ENCODE results near the gene POU6F2.

The POU6F2 gene

DNA sequence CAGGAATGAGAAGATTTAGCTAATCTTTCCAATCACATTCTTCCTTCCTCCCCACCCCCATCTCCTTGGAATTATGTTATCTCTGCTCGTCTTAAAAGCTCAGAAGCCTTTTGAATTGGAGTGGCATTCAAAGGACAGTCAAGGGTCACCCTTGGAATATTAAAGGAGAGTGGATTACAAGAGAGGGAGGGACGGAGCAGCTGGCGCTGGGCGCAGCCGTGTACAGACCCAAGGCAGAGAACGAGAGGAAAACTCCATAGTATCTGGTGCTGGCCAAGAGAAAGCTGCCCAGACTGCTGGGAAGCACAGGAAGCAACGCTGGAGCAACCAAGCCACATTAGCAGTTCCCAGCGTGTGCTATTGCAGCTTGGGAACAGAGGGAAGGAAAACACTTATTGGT, 95.7 kb downstream of the POU6F2 start:
- no peak for DNase-seq

DNA sequence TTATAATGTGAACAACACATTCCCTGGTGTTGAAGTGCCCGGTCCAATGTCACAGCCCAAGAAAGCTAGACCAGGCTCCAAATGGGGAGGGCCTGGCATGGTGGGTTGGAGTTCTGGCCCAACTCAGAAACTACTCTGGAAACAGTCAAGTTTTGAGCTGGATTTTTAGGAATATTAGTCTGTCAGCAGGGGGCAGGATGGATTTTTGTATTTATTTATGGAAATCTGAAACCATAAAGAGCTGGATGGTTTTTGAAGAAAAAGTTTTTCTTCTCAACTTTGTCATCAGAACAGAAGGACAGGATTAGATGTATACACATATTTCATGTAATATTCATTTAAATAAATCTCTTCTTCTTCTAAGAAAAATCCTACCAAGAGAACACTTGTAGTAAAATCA, 97.5 kb downstream of the POU6F2 start:
- DNase-seq = no peak

DNA sequence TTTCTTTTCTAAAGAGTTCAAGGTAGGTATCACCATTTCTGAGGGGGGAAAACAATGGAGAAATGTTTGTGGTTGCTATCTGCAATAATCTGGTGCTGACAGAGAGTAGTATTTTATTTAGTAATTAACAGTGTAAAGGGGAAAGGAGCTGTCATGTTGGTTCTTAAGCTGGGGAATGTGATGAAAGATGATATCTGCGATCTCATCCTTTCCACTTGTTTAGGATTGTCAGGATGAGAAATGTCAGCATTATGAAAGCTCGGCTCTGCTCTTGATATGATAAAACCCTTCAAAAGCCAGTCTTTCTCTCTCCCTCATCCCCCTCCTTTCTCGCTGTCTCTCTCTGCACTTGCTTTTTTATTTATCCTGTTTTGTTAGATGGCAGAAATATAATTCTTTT, 106.1 kb downstream of the POU6F2 start:
- DNase-seq = no peak

DNA sequence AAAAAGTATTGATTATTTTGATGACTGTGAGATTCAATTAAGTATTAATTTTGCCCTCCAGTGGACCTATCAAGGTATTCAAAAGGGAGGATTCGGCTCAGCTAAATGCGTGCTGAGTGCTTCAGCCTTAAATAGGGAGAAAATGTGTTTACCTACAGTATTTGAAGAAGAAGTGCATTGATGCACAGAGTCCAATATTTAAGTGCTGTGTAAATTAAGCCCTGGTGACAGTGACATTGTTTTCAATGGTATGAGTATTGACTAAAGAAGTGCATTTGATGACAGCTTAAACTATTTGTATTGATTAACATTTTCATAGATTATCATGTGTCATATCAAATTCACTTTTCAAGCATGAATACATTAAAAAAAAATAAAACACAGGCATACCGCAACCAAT, 106.6 kb downstream of the POU6F2 start:
- DNase-seq = no peak

DNA sequence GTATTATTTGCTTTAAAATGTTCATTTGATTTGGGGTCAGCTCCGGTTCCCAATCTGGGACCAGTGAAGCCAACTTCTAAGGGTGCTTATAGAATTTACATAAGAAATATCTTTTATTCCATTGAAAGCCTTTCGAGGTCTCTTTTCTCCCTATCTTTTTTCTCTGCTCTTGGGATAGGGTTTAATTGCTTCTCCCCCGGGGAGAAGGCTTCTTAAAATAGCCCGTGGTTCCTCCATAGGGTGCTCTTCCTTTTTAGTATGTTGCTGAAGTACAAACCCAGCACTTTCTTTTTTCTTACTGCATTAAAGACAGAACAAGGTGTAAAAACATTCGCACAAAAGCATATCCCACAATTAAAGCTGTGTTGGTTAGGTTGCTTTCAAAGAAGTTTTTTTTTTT, 107.5 kb downstream of the POU6F2 start:
- DNase-seq = no peak

DNA sequence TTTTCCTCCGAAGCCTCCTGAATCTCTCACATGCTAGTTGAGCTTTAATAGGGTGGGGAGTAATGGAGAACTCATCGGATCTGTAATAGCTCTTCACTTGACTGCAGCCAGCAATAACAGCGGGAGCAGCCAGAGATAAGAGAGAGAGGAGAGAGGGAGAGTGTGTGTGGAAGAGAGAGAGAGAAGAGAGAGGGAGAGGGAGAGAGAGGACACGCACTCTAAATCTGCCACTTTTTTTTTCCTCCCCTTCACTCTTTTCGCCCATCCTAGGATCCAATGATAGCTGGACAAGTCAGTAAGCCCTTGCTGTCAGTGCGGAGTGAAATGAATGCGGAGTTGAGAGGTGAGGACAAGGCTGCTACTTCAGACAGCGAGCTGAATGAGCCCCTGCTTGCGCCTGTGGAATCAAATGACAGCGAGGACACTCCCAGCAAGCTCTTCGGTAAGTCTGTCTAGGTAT, 107.9 kb downstream of the POU6F2 start:
- no peak for DNase-seq

DNA sequence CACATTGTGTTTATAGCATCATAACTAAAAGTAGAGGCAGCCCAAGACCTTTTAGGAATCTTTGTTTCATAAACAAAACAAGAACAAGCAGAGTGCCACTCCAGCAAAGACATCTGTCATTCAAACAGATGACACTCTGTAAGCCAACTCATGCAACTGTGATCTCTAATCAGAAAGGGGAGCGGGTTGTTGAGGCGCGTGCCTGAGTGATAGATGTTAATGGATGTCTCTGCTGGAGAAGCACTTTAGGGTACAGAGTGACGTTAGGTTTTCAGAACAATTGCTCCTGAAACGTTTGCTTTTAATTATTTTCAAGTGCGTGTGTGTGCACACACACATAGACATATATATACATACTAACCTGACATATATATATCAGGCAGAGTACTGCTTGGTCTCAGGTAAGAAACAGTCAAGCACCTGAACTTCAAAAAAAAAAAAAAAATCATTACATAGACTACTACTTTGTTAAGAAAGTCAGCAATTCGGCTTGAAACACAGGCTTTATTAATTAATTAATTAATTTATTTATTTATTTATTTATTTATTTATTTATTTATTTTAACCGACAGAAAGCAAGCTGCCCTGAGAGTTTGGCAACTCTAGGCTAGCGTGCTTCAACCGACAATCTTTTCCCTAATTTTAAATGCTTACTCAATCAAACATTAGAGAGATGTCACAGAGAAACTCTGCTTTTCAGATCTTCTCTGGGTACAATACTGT, 109.1 kb downstream of the POU6F2 start:
- no peak for DNase-seq

DNA sequence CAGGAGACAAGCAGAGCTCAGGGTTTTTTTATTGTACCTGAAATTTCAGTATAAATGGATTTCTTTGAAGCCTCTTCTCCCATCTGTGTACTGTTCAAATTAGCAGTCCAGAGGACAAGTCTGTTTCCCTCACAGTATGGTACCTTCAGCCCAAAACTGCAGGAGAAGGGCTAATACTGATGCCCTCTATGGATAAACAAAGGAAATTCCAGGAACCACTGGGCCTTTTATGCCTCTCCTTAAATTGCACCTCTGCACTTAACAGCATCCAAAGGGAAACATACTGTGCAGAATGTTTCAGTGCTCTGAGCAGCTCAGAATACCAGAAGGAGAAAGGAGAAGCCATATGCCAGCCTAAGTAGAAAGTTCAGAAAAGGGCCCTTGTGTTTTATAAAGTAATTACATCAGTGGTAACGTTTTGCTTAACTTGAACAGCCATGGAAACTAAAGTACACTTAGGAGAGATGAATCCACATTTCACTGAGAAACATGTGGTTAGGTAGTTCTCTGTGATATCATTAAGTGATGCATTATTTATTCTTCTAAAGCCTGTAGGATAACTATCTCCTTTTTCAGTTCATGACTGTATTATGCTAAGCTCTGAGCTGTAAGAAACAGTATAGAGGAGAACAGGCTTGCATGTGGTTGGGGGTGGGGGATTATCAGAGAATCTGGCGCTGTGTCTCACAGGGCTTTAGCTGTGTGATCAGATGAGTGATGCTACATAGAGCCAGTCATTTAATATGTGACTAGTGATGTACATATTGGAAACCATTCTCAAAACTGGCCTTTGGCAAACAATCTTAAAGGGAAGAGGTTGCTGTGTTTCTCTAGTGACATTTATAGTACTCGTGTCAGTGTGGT, 111.3 kb downstream of the POU6F2 start:
- DNase-seq = no peak

DNA sequence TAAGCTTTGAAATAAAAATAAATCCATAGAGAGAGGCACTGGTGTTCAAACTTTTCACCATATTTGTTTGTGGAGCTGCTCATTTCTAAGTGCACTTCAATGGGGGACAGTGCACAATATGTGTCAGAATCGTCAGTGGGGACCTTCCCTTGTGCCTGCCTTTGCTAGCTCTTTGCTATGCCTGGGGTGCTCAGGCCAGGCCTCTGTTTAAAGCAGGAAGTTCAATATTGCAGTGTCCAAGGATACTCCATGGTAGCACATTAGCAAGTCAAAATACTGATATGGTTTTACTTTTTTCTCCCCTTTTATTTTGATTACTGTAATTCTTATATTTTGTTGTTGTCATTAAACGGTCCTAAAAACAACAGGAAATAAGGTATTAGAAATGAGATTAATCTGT, 113.4 kb downstream of the POU6F2 start:
- DNase-seq = no peak

DNA sequence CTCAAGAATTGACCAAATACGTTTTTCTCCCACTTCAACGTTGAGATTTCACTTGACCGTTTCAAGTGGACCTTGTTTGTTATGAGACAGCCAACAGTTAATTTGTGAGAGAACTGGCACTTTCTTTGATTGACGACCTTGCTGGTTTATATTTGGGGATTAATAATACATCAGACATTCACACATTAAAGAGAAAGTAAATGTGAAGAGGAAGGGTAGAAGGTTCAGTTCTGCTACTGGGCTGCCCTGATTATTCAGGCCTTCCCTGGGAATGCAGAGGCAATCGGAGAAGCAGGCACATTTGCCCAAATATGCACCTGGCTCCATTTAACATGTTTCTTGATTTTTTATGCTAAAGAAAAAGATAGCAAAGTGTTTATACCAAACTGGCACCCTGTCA, 114.1 kb downstream of the POU6F2 start:
- DNase-seq = no peak

DNA sequence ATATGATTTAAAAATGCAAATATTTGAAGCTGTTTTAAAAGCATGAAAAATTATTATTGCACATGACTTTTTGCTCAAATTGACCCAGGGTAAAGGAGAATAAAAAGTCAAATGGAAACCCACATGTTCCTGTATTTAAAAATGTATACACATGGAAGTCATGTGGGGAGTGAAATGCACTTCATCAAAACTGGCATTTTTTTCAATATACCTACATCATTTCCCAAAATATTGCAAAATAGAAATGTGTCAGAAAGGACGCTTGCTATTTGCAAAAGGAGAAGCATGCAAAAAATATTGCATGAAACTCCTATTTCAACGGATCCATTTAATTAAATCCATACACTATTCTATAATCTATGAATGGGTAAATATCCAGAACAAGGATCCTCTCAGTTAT, 117.0 kb downstream of the POU6F2 start:
- DNase-seq = no peak

DNA sequence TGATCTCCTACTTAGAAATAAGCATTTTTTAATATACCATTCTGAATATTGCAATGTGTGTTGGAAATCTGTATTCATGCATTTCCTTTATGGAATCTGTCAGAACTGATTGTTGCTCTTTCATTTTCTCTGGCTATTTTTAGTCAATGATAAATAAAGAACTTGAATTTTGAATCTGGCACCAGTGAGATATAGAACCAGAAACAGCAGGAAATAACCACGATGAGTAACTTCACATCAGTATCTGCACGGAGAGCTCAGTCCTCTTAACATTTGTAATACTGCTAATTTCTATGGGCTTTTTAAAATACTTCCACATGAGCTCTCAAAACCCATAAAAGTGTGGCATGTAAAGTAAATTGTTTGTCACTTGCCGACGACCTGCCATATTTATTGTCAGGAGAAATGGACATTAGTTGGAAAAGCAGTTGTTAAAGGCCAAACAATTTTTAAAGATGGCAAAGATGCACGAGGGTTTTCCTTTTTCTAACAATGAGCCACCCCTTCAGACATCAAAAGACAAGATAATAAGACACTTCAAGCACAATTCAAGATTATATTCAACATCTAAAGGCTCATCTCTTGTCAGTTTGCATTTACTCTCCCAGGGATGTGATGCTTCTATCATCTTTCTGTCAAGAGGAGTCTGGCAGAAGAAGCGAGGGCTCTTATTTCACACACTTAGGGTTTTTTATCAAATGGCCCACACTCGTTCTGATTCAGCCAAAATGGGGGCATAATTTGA, 118.3 kb downstream of the POU6F2 start:
- no peak for DNase-seq

DNA sequence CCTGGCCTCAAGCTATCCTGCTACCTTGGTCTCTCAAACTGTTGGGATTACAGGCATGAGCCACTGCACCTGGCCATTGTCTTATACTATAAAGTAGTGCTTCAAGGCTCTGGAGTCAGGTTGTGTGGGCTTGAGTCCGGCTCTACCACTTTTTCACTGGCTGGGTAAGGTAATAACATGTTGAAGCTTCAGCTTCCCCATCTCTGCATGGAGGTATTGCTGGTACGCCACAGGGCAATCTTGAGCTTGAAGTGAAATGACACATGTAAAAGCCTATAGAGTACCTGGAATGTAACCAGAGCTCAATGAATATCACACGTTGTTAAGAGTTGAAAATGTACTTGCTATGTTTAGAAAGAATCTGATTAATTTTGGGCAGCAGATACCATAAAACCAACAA, 120.8 kb downstream of the POU6F2 start:
- DNase-seq = no peak

DNA sequence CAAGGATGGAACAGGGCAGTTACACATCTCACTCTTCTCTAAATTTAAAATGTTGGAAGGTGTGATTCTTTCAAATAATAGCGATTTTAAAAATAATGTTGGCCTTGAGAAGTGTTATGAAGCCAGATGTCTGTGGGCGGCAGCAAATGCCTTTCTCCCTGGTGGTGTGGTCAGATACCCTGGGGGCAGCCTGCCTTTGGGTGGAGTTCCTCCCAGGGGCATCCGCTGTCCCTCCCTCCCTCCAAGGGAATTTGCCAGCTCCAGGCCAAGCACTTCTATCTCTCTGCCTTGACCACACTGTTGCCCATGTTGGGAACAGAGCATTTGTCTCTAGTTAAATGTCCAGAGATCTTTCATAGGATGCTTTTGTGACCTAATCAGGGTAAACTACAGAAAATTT, 121.4 kb downstream of the POU6F2 start:
- no peak for DNase-seq

DNA sequence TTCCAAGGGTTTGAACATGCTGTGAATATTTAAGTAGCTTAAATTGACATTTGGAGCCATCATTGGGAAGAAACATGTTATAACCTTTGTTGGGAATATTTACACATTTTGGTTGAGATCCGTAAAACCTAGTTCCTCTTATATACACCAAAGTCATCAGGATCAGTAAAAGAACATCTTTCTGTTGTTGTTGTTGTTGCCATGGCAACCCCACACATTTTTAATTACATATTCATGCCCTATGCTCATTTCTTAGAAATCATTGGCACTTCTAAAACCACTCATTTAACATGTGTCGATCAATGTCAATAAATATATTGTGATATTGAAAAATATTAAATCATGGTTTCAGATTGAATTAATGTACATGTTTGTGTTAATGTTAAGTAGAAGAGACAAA, 122.6 kb downstream of the POU6F2 start:
- DNase-seq = no peak

DNA sequence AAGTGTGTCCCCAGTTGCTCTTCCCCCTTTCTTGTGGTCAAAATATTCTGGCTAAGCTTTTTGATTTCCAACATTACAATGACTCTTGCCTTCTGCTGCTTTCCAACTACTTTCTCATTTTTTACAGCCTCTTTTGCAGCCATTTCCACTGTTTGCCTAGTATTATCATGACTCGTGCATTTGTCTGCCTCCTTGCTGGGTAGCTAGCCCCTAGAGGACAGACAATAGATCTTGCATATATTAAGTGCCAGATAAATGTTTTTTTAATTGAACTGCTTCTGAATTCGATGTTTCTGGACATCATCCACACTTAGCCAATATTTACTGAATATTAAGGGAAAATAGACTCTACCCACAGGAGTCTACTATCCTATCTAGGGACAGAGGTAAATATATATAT, 124.5 kb downstream of the POU6F2 start:
- no peak for DNase-seq

DNA sequence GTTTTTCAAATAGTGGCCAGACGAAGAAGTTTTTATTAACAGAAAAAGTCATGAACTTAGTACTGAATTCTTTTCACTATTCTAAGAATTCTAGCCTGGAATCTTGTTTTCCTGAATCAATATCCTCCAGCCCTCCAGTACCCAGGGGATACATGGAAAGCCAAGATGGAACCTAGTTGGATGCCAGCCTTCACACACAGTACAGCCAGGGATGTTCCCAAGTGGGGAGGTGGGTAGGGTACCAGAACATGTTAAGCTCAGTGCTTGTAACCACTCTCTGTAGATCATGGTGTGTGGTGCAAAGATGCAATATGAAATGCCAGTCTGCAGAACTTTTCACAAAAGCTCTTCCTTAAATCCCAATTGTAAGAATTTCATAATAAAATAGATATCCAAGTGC, 128.0 kb downstream of the POU6F2 start:
- DNase-seq = no peak

DNA sequence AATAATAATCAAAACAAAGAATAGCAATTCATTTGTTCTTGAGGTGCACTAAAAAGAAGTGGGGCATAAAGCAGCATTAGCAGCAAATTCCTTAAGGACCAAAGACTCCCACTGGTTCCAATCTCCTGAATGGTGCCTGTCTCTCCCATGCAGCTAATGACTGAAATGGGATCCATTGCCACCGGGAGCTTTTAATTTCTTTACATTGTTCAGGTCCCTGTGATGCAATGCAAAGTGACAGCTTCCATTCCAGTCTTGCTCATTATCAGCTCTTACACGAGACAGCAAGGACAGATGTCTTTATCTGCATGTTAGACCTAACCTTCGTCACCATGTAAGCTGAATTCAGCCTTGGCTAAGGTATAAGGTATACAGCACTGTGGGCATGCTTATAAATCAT, 148.1 kb downstream of the POU6F2 start:
- no peak for DNase-seq

DNA sequence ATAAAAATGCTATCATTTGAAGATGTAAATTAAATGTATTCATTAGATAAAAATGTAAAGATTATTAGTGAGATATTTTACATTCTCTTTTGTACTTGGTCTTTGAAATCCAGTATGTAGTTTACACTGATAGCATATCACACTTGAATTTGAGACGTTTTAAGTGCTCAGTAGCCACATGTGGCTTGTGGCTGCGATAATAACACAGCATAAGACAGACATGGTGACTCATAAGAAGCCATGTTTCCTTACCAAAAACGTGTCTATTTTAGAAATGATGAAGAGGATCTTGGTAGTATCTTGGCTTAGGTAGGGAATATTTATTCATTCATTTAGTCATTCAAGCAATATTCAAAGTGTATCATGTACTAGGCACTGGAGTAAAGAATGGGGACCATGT, 149.3 kb downstream of the POU6F2 start:
- DNase-seq = no peak

DNA sequence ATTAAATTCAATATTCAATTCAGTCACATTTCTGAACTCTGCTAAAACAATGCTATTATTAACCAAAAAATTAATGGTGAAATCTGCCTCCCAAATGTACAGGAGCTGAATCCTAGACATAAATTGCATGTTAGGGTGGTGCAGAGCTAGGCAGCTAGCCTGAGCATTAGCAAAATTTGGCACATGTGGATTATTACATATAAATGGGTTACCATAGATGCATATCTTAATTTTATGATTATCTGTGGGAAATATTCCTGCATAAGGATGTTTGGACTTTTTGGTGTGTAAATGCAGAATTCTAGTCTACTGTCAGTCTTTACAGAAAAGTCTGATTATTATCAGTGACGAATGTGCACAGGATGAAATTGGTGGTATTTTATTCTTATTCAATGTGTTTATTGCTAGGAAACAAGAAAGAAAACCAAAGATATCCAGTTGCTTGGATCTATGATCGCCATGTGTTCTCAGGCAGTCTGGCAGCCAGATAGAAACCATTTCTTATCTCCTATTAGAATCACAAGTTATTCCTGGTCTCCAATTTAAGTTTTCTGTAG, 150.7 kb downstream of the POU6F2 start:
- DNase-seq = no peak

DNA sequence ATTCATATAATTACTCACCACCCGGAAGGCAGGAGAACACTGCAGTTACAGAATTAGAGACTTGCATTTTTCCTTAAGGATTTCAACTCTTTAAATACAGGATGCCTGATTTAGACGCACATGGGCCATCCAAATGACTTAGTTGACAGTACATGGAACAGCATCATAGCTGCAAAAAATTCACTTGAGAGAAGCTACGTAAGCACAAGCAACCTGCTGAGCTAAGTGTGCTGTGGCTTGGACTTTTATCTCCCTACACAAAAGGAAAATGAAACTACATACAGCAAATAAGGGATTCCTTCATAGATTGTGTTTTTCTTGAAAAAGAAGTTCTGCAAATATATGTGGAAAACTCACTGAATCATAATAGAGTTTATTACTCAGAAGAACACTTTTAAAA, 152.6 kb downstream of the POU6F2 start:
- no peak for DNase-seq

DNA sequence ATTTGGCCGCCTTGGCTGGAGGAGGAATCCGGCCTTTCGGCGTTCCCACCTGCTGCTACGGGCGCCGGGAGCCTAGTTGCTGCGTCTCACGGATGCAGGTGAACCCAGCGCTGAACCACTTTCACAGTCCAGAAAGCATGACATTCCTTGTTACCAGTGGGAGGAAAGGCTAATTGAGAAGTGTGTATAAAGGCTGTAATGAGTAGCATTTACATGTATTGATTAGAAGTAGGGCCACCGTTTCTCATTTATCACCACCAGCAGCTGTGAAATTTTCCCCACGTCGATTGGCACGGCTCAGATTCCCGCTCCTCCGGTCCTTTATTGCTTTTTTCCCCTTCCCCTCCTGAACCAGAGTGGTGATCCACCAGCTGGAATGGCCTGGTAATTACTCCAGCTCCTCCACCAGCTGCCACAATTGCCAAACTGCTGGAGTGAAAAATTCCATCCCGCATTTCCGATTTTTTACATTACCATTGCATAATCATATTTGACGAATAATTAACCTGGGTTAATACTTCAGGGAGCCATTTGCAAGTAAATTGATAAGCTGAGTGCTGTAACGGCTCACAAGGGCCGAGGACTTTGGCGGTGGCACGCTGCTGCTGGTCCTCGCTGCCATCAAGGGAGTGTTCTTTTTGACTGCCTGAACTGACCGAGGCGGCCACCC, 153.3 kb downstream of the POU6F2 start:
- no peak for DNase-seq

DNA sequence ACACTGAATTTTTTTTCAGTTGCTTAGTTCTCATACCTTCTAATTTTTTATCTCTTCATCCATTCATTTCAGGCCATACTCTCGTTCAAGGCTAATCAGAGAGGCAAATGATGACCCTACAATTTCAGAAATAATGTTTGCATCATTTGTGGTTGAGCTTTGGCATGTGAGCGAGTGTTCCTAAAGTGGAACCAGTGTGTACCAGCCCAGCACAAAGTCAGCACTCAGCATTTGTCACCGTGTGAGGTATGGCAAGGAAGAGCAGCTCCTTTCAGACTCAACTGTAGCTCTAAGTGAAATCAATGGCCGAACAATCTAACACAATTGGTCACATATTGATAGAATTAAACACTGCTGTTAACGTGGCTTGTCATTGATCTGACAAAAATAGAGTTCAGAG, 154.6 kb downstream of the POU6F2 start:
- DNase-seq = no peak

Data from activated CD4-positive, alpha-beta T cell treated with anti-CD3 and anti-CD28 coated beads for 4 hours (primary cell).